Measurements from ENCODE around the gene RFX1. TPM values are rescaled to one million over a fixed set of nuclear protein-coding genes. Genes with fewer than 3 reads are reported as not detected.
"Not testable (repeated sequence)": the region's sequence is repeated elsewhere in the genome, so short reads cannot be mapped to it uniquely, and the experiment has no call there.

Gene RFX1
- total and polyA plus RNA-seq, 8 donors = 9.1 to 17.4 (median 13.5) TPM

GRCh38 chr19:13972368-13973155 is 33.6 kb downstream of the RFX1 start:
- peak in 1 of 4 donors; percentile 77 for DNase-seq
- H3K36me3 ChIP-seq = peaks cover 0 to 76% of the 10 kb centered on the region in 2 donors
- no peak for ATAC-seq

DNA sequence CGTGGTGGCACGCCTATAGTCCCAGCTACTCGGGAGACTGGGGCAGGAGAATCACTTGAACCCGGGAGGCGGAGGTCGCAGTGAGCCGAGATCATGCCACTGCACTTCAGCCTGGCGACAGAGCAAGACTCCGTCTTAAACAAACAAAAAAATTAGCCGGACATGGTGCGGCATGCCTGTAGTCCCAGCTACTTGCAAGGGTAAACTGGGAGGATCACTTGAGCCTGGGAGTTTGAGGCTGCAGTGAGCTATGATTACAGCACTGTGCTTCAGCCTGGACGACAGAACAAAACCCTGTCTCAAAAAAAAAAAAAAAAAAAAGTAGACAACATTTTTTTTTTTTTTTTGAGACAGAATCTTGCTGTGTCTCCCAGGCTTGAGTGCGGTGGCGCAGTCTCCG is 34.3 kb downstream of the RFX1 start:
- intact Hi-C loops (cut with DNase I); H3K9me3 ChIP-seq; H3K4me3 ChIP-seq; H3K4me1 ChIP-seq; H3K27ac ChIP-seq; DNase-seq; H3K27me3 ChIP-seq: not testable (repeated sequence)
- peaks cover 0 to 82% of the 10 kb centered on the region in 2 donors for H3K36me3 ChIP-seq
- peak; percentile 74 for ATAC-seq

More at GRCh38 chr19:13972368-13973155, 33.6 kb downstream of the RFX1 start:
- Histone ChIP-seq H3K9me3 (no peaks in the 10 kb centered on the region), H3K27me3 (no peaks in the 10 kb centered on the region), H3K4me1 (no peaks in the 10 kb centered on the region), H3K27ac (no peak overlapping the region), H3K4me3 (no peak overlapping the region)
- TF ChIP-seq CTCF (IDR thresholded peaks at IDR 0.05) = no peak
- intact Hi-C loops (cut with DNase I) = no loop called here

- Histone ChIP-seq H3K9me3 (no peaks in the 10 kb centered on the region), H3K4me1 (no peaks in the 10 kb centered on the region), H3K36me3 (peaks cover 0 to 88% of the 10 kb centered on the region in 2 donors), H3K4me3 (no peak overlapping the region), H3K27me3 (no peaks in the 10 kb centered on the region), H3K27ac (no peak overlapping the region)
- intact Hi-C loops (cut with DNase I) = no loop called here
- TF ChIP-seq CTCF (IDR thresholded peaks at IDR 0.05) = no peak
- DNase-seq = peak in 1 of 4 donors; percentile 55
- no peak for ATAC-seq
These were observed 36.2 kb downstream of the RFX1 start for GRCh38 chr19:13969897-13970296.

GRCh38 chr19:13968999-13969398 is 37.1 kb downstream of the RFX1 start:
- no peak for ATAC-seq

DNA sequence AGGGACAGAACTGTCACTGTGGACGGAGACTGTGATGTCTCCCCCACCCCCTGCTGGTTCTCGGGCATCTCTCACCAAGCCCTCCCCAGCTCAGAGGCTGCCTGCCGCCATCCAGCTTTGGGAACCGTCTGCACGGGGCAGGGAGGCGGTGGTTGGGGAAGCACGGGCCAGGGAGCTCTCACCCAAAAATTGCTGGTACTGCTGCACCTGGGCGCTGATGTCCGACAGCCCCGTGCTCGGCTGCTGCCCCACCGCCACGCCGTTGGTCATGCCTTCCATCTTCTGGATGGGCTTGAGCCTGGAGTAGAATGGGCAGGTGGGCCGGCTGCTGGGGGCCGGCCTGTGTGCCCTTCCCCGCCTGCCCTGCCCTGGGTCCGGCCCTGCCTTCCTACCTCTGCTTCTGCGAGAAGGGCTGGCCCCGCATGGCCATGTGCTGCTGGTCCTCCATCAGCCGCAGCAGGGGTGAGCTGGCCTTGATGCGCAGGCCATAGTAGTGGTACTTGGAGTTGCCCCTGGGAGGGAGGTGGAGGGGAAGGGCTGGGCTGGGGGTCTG is 37.7 kb downstream of the RFX1 start:
- intact Hi-C loops (cut with DNase I) = no loop called here

More at GRCh38 chr19:13968999-13969398, 37.1 kb downstream of the RFX1 start:
- Histone ChIP-seq H3K4me3 (no peak overlapping the region), H3K4me1 (no peaks in the 10 kb centered on the region), H3K27ac (no peak overlapping the region), H3K36me3 (peaks cover 0 to 96% of the 10 kb centered on the region in 2 donors), H3K9me3 (no peaks in the 10 kb centered on the region), H3K27me3 (no peaks in the 10 kb centered on the region)
- intact Hi-C loops (cut with DNase I) = no loop called here
- DNase-seq = no peak
- no peak for TF ChIP-seq CTCF (IDR thresholded peaks at IDR 0.05)

DNA sequence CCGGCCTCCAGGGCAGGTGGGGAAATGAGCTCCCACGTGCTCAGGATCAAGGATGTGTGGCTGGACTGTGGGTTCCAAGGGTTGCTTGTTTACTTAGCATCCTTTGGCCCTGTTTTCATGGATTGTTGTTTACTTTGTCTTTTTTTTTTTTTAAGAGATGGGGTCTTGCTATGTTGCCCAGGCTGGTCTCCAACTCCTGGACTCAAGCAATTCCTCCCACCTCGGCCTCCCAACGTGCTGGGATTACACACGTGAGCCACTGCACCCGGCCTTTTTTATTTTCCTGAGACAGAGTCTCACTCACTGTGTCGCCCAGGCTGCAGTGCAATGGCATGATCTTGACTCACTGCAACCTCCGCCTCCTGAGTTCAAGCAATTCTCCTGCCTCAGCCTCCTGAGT is 38.9 kb downstream of the RFX1 start:
- H3K4me3 ChIP-seq; H3K4me1 ChIP-seq; H3K9me3 ChIP-seq; intact Hi-C loops (cut with DNase I); H3K27ac ChIP-seq; ATAC-seq; H3K27me3 ChIP-seq; DNase-seq: not testable (repeated sequence)
- H3K36me3 ChIP-seq = peaks cover 0 to 96% of the 10 kb centered on the region in 2 donors

More for the DNA sequence above, 37.7 kb downstream of the RFX1 start:
- no peaks in the 10 kb centered on the region for H3K27me3 ChIP-seq
- no peak for TF ChIP-seq CTCF (IDR thresholded peaks at IDR 0.05)
- no peak overlapping the region for H3K27ac ChIP-seq
- DNase-seq = peak in 1 of 4 donors; percentile 63
- peaks cover 0 to 96% of the 10 kb centered on the region in 2 donors for H3K36me3 ChIP-seq
- no peaks in the 10 kb centered on the region for H3K9me3 ChIP-seq
- no peak overlapping the region for H3K4me3 ChIP-seq
- H3K4me1 ChIP-seq = no peaks in the 10 kb centered on the region
- no peak for ATAC-seq

Measured in left lung (tissue), 10 donors.